ENCODE measurements around the gene ZNRF1. TPM values are rescaled to one million over a fixed set of nuclear protein-coding genes. Genes with fewer than 3 reads are reported as not detected.
A peak's percentile ranks its signal among the peaks of the same experiment; 100 is the strongest.

ZNRF1 gene
- total and polyA plus RNA-seq, 10 of the 15 experiments (the other 5 are each of a cell fraction or from before 2014, with no cell fraction given), result 5.8 to 25.9 (median 14.3) TPM

GRCh38 chr16:75024182-75024581 is 25.4 kb downstream of the ZNRF1 start:
- no peak for ATAC-seq
- Histone ChIP-seq H2AFZ (ENCODE audit: control insufficient read depth, low read depth, low read length) (peak overlapping the region; percentile 53), H3K4me1 (ENCODE audit: control insufficient read depth, insufficient read depth, low read length) (peaks cover 10% of the 10 kb centered on the region), H3K9me3 (replicated peaks; ENCODE audit: control insufficient read depth, insufficient read depth, low read length) (peaks cover 9% of the 10 kb centered on the region; the same call in 2 of the 3 replicates), H3K79me2 (ENCODE audit: control insufficient read depth, insufficient read depth, low read length) (peaks cover 6% of the 10 kb centered on the region), H3K9ac (ENCODE audit: control insufficient read depth, insufficient read depth, low read length) (no peak overlapping the region), H3K27me3 (replicated peaks in 1 of 2; ENCODE audit: control insufficient read depth in 2 of 2, insufficient read depth in 2 of 2, low read length in 1 of 2) (no peaks in the 10 kb centered on the region), H3K27ac (ENCODE audit: control insufficient read depth, insufficient read depth) (peak overlapping the region; percentile 32; the same call in 1 of the 2 replicates), H3K36me3 (ENCODE audit: control insufficient read depth in 2 of 2, insufficient read depth in 2 of 2, low read length in 1 of 2) (no peaks in the 10 kb centered on the region), H3K4me3 (peak overlapping the region; percentile 40; the same call in 1 of the 2 replicates), H4K20me1 (ENCODE audit: control insufficient read depth, insufficient read depth) (no peaks in the 10 kb centered on the region), H3K4me2 (ENCODE audit: control insufficient read depth, insufficient read depth) (peak overlapping the region; percentile 21)
- under 1% methylated on average over 3 of the region's 3 CpGs for WGBS (ENCODE audit: insufficient coverage, insufficient replicate concordance, low lambda C conversion rate, missing lambda C conversion rate)
- BruUV-seq (replicated peaks), result no TSS peak
- ChIA-PET RAD21 (ENCODE audit: unreplicated experiment) (no interaction called here), SMC1A (ENCODE audit: uncharacterized antibody, unreplicated experiment) (no interaction called here), CTCF (no interaction called here), POLR2A (no interaction called here)
- in situ Hi-C loops (cut with MboI), result no loop called here
- FAIRE-seq, result no peak
- TF ChIP-seq STAT1 (conservative IDR thresholded peaks at IDR 0.05) (no peak), EED (IDR thresholded peaks at IDR 0.05; ENCODE audit: low read depth) (no peak), RAD21 (IDR thresholded peaks at IDR 0.05; ENCODE audit: insufficient read depth, low read depth, low read length) (no peak), LARP7 (IDR thresholded peaks at IDR 0.05) (no peak)
- intact Hi-C loops (cut with micrococcal nuclease; ENCODE audit: unreplicated experiment), result no loop called here
- DNase-seq (ENCODE audit: low read depth, low spot score), result no peak

- peaks cover 9% of the 10 kb centered on the region; the same call in 2 of the 3 replicates for H3K9me3 ChIP-seq (replicated peaks; ENCODE audit: control insufficient read depth, insufficient read depth, low read length)
- peaks cover 11% of the 10 kb centered on the region for H3K4me1 ChIP-seq (ENCODE audit: control insufficient read depth, insufficient read depth, low read length)
- H3K27ac ChIP-seq (ENCODE audit: control insufficient read depth, insufficient read depth), result peak overlapping the region; percentile 32; the same call in 1 of the 2 replicates
- H3K9ac ChIP-seq (ENCODE audit: control insufficient read depth, insufficient read depth, low read length), result no peak overlapping the region
- ChIA-PET RAD21 (ENCODE audit: unreplicated experiment) (no interaction called here), CTCF (interaction anchor here (1.1 kb wide), 1 partner anchor 13 kb away, joined by 3 read pairs; no protein-coding TSS in a partner anchor), SMC1A (ENCODE audit: uncharacterized antibody, unreplicated experiment) (interaction anchor here (1.3 kb wide), 1 partner anchor 86 kb away, joined by 4 read pairs; no protein-coding TSS in a partner anchor), POLR2A (no interaction called here)
- H3K36me3 ChIP-seq (ENCODE audit: control insufficient read depth in 2 of 2, insufficient read depth in 2 of 2, low read length in 1 of 2), result no peaks in the 10 kb centered on the region
- ATAC-seq (peak; percentile 58), FAIRE-seq (no peak), DNase-seq (ENCODE audit: low read depth, low spot score) (no peak)
- no TSS peak for BruUV-seq (replicated peaks)
- H3K4me2 ChIP-seq (ENCODE audit: control insufficient read depth, insufficient read depth), result peak overlapping the region; percentile 21; the same call in 1 of the 2 replicates
- no peaks in the 10 kb centered on the region for H4K20me1 ChIP-seq (ENCODE audit: control insufficient read depth, insufficient read depth)
- 3% methylated on average over 4 of the region's 4 CpGs for WGBS (ENCODE audit: insufficient coverage, insufficient replicate concordance, low lambda C conversion rate, missing lambda C conversion rate)
- H3K79me2 ChIP-seq (ENCODE audit: control insufficient read depth, insufficient read depth, low read length), result peaks cover 3% of the 10 kb centered on the region
- H3K4me3 ChIP-seq, result peak overlapping the region; percentile 40; the same call in 1 of the 2 replicates
- no peak; the same call in 1 of the 2 replicates for TF ChIP-seq JUNB (IDR thresholded peaks at IDR 0.05)
- no peak for TF ChIP-seq NFIC (IDR thresholded peaks at IDR 0.05; ENCODE audit: low read depth, low read length)
- no peak for TF ChIP-seq FOS (IDR thresholded peaks at IDR 0.05; ENCODE audit: borderline replicate concordance, extremely low read depth, insufficient read length)
- no peak for TF ChIP-seq ZBTB33 (IDR thresholded peaks at IDR 0.05)
- TF ChIP-seq CEBPZ (IDR thresholded peaks at IDR 0.05; ENCODE audit: low read depth, low read length), result no peak
- TF ChIP-seq RUNX3 (IDR thresholded peaks at IDR 0.05; ENCODE audit: low read length), result peak; percentile 78
- in situ Hi-C loops (cut with MboI), result no loop called here
- intact Hi-C loops (cut with micrococcal nuclease; ENCODE audit: unreplicated experiment), result no loop called here
- no peaks in the 10 kb centered on the region for H3K27me3 ChIP-seq (replicated peaks in 1 of 2; ENCODE audit: control insufficient read depth in 2 of 2, insufficient read depth in 2 of 2, low read length in 1 of 2)
- peak overlapping the region; percentile 53 for H2AFZ ChIP-seq (ENCODE audit: control insufficient read depth, low read depth, low read length)
These were observed 25.8 kb downstream of the ZNRF1 start for GRCh38 chr16:75024594-75024993.

All from GM12878 (cell line).